HG02884 (cell line): ENCODE measurements around the gene SYTL1.

Source experiments
- ATAC-seq: cut with Tn5 transposase; IDR thresholded peaks from one replicate; pipeline ENCODE4 v1.9.1; 2021; ENCODE audit warnings: mild to moderate bottlenecking, moderate library complexity; ENCODE audit not compliant: unreplicated experiment

The SYTL1 gene

DNA sequence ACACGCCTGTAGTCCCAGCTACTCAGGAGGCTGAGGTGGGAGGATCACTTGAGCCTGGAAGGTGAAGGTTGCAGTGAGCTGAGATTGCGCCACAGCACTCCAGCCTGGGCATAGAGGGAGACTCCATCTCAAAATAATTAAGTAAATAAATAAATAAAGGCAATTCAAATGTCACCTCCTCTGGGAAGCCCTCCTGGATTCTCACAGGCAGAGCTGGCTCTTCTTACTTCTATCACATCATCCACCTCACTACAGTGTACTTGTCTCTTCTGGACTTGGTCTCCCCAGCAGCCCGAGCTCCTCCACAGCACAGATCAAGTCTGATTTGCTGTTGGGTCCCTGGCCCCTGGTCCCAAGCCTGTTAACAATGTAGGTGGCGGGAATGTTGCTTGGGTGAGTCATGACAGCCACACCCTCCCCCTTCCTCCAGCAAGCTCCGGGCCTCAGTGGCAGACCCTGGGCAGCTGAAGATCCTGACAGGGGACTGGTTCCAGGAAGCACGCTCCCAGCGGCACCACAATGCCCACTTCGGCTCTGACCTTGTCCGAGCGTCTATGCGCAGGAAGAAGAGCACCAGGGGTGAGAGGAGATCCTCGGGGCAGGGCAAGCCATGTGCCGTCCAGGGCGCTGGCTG lies 5.3 kb downstream of the SYTL1 start:
- no peak for ATAC-seq

DNA sequence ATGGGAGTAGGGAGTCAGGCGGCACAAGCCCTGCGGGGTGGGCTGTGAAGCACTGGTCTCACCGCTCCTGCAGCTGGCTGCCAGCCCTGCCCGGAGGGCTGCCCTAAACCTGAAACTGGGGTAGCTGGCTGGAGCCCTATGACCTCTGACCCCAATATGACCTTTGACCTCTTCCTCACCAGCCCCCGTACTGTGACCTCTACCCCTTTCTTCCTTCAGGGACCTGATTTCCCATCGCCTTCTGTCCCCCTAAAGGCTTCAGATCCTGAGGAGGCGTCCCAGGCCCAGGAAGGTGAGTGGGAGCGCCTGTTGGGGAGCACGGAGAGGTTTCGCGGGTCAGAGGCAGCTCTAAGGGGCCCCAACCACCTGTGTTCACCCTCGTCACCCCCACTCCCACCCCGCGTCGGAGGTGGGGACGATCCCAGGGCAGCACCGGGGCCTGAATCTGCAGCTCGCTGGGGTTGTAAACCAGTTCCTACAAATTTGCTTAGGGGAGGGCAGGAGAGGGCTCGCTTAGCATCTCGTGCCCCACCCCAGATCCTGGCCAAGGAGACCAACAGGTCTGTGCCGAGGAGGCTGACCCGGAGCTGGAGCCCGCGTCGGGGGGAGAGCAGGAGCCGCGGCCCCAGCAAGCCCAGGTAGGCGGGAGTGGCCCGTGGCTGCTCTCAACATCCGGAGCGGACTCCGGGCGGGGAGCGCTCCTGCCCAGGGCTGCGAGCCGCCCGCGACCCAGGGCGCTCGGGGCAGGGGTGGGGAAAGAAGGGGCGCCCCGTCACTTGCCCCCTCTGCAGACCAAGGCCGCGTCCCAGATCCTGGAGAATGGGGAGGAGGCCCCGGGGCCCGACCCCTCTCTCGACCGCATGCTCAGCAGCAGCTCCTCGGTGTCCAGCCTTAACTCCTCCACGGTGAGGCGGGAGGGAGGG lies 7.3 kb downstream of the SYTL1 start:
- ATAC-seq = no peak

DNA sequence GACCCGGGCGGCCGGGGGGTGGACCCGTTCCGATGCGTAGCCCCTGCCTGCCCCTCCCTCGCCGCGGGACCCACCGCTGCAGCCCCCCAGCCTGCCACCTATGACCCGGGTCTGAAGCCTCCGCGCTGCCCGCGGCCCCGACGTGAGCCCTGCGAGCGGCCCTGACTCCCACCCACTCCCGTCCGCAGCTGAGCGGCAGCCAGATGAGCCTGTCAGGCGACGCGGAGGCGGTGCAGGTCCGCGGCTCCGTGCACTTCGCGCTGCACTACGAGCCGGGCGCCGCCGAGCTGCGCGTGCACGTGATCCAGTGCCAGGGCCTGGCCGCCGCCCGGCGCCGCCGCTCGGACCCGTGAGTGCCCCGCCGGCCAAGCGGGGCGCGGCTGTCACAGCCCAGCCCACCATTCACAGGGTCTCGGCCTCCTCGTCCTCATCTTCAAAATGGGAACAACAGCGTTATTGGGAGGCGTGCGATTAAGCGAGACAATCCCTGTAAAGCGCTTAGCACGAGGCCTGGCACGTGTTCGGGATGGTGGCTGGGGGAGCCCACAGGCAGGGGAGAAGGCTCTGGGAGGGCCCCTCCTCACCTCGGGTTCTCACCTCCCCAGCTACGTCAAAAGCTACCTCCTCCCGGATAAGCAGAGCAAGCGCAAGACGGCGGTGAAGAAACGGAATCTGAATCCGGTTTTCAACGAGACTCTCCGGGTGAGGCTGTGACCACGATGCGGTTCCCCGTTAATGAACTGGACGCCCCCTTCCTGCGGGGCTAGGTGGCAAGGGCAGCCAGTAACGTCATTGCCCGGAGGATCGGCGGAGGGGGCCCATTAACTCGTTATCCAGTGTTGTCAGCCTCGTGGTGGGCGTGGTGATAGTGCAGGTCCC lies 8.2 kb downstream of the SYTL1 start:
- no peak for ATAC-seq

DNA sequence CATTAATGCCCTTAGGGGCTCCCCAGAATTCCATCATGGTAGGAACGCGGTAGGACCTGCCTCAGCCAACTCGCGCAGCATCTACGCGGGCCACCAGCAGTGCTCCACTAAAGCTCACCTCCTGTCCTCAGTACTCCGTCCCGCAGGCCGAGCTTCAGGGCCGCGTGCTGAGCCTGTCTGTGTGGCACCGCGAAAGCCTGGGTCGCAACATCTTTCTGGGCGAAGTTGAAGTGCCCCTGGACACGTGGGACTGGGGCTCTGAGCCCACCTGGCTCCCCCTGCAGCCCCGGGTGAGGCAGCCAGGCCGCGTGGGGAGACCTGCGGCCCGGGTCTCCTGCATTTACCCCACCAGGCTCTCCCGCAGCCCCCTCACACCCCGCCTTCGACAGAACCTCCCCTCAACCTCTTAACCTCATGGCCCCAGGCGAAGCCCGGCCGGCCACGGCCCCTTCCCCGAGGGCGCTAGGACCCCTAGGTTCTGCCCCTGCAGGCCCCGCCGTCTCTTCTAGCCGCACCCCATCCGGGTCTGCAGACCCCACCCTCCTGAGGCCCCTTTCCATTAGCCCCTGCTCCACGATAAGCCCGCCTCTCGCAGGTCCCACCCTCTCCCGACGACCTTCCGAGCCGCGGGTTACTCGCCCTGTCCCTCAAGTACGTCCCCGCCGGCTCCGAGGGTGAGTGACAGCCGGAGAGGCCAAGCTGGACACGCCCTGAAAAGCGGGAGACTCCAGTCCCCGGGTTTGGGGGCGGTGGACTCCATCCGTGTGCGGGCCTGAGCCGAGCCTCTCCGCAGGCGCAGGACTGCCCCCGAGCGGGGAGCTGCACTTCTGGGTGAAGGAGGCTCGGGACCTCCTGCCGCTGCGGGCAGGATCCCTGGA lies 9.1 kb downstream of the SYTL1 start:
- ATAC-seq = no peak

DNA sequence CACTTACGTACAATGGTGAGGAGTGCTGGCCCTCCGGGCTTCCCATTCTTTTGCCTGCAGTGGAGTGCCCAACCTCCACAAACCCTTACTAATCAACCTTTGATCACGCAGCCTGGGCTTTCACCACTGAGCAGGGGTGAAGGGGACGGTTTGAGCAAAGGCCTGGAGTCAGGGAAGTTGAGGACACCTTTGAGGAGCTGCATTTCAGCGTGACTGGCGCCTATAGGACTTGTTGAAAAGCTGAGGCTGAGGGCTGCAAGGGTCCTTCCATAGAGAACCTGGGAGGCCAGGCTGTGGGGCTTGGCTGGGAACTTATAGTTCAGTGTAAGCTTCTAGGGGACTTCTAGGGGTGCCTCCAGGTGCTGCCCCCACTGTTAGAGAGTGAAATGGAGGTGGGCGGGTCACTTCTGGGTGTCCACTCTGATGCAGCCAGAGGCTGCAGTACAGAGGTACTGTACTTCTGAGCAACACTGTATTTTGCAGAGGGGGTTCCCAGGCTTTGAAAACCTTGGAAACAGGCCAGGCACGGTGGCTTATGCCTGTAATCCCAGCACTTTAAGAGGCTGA lies 9.8 kb downstream of the SYTL1 start:
- ATAC-seq = no peak

DNA sequence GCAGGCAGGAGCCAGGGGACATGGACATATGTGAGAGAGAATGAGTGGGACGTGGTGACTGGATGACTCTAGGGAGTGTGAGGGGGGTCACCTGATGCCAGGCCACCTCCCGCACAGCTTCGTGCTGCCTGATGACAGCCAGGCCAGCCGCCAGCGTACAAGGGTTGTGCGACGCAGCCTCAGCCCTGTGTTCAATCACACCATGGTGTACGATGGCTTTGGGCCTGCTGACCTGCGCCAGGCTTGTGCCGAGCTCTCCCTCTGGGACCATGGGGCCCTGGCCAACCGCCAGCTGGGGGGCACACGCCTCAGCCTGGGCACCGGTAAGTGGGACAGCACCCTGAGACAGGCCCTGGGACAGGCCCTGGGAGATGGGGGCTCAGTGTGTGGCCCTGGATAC lies 11.3 kb downstream of the SYTL1 start:
- no peak for ATAC-seq

DNA sequence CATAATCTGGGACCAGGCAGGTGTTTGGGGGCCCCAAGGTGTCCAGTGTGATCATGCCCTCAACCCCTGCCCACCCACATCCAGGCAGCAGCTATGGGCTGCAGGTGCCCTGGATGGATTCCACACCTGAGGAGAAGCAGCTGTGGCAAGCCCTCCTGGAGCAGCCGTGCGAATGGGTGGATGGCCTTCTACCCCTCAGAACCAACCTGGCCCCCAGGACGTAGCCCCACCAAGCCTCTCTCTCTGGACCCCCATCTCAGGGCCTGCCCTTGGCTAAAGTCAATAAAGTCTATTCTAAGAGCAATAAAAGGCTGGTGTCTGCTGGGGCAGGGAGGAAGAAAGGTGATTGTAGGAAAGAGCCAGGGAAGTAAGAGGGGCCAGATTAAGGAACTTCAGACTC lies 11.8 kb downstream of the SYTL1 start:
- ATAC-seq = no peak

DNA sequence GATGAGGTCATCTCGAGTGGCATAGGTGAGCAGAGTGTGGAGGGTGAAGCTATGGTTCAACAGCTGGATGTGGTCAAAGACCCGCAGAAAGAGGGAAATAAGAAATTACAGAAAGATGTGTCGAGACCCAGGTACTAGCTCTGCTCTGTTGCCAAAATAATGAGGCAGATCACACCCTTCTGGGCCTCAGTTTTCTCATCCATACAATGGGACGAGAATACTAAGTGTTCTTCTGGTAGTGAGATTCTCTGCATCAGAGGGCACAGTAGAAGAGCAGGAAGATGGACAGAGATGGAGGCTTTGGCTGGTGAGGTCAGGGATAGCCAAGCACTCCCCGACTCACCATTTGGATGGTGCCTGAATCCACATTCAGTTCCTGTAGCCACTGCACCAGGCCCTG lies 13.9 kb downstream of the SYTL1 start:
- ATAC-seq = no peak

DNA sequence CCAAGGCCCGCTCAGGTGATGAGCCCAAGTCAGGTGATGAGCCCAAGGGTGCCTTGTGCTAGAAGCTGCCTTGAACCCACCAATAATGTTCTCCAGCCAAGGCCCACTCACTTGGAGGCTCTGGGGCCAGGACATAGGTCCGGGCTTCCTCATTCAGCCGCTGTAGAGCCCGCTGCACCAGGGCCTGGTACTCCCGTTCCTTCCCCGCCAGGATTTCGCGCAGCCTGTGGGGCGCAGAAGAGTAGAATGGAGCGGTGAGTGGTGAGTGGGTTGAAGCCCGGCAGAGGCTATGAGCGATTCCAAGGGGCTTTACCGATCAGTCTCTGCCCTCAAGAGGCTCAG lies 14.4 kb downstream of the SYTL1 start:
- ATAC-seq = no peak

DNA sequence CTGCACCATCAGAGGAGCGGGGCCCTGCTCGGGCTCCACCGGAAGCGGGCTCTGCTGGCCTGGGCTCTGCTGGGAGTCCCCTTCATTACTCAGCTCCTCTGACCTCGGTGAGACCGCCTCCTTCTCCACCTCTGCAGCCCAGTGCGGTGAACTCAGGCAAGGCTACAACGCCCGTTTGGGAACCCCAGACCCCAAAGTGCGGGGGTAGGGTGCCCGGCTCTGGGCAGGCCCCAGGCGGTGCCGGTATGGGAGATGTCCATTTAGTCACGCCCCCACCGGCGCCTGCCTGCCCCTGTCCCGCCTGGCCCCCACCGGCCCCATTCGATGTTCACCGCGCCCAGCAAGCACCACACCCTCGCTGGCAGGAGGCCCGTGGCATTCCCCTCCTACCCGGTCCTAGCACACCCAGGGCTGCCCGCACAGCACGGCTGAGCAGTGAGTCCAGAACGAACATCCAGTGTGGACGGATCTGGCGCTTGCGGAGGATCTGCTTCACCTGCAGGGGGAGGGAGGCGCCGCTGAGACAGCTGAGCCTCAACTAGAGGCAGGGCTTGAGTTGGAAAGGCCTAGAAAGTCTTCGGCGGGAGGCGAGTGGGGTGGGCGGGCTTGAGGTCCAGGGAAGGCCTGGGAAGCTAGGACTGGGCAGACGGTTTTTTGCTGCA lies 14.9 kb downstream of the SYTL1 start:
- ATAC-seq = no peak

DNA sequence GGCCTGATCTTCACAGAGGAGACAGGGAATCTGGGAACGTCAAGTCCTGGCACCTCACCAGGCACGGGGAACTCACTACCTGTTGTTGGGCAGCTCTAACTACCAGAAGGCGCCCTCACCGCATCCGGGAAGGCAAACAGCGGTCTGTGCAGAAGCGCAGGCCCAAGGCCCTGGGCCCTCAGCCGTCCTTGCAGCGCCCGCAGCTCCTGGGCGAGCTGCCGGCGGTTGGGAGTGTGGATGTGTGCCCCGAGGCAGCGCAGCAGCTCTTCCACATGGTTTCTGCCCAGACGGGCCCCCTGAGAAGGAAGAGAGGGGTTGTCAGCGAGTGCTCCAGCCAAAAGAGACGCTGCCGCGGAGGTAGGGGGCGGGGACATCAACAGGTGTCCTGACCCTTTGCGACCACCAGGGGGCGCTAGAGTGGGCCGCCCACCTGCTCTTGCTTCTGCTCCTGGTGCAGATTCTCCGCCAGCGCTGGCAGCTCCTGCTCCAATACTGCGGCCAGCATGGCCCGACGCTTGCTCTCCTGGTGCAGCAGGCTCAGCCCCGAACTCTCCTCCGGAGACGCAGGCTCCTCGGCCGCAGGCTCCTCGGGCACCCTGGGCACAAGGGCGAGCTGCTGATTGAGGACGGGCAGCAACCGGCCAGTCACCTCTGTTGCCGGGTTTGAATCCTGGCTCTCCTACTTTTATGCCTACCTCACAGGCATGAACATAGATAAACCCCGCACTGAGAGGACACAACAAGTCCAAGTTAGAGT lies 15.6 kb downstream of the SYTL1 start:
- no peak for ATAC-seq

DNA sequence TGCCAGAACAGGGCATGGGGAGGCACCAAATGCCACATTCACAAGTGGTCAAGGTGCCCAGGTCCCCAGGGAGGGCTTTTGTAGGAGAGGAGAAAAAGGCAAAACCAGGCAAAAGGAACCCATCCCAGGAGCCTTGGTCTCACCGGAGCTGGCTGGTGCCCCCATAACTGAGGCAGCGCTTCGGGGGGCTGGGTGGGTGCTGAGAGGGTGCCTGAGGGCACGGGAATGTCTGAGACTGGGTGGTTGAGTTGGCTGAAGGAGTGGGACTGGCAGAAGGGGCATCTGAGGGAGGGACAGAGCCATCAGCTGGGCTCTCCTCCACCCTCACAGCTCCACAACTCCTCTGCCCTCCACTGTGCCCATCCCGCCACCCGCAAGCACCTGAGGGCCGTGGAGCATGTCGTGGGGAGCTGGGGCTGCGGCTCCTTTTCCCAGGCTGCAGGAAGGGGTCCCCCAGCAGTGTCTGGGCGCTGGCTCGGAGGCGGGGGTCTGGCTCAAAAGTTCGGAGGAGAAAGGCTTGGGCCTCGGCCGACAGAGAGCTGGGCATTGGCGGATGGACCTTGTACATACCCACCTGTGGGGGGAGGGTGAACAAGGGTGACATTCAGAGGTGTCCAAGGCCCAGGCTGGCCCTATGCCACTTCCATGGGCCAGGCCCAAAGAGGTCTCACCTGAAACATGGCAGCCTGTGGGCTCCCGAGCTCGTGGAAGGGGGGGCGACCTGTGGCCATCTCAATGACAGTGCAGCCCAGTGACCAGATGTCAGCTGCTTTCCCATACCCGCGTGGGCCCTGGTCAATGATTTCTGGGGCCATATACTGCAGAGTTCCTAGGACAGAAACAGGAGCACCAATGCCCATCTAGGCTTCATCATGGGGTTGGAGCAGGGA lies 16.5 kb downstream of the SYTL1 start:
- ATAC-seq = no peak

DNA sequence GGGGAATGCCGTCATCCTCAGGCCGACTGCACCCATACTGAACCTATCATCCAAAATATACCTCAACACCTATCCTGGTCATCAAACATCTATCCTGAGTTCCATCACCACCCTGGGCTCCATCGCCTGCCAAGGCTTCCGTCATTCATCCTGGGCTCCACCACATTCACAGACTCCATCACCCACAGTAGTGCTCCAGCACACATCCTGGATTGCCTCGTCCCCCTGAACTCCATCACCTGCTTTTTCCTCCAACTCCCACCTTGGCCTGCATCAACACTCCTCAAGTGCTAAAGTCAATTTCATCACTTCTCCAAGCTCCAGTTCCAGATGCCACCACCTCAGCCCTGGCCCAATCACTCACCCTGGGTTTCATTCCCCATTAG lies 17.1 kb downstream of the SYTL1 start:
- no peak for ATAC-seq

DNA sequence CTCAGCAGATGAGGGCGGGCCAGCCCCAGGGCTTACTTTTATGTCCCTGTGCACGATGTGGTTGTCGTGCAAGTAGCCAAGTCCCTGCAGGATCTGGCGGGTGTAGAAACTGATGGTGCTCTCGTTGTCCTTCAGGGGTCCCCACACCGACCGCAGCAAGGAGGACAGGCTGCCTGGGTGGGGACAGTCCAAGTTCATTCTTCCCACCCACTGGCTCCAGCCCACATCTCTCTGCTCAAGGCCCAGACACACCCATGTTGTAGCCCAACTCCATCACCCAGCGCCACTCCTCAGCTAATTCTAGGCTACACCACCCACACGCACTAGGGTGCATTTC lies 18.0 kb downstream of the SYTL1 start:
- no peak for ATAC-seq

DNA sequence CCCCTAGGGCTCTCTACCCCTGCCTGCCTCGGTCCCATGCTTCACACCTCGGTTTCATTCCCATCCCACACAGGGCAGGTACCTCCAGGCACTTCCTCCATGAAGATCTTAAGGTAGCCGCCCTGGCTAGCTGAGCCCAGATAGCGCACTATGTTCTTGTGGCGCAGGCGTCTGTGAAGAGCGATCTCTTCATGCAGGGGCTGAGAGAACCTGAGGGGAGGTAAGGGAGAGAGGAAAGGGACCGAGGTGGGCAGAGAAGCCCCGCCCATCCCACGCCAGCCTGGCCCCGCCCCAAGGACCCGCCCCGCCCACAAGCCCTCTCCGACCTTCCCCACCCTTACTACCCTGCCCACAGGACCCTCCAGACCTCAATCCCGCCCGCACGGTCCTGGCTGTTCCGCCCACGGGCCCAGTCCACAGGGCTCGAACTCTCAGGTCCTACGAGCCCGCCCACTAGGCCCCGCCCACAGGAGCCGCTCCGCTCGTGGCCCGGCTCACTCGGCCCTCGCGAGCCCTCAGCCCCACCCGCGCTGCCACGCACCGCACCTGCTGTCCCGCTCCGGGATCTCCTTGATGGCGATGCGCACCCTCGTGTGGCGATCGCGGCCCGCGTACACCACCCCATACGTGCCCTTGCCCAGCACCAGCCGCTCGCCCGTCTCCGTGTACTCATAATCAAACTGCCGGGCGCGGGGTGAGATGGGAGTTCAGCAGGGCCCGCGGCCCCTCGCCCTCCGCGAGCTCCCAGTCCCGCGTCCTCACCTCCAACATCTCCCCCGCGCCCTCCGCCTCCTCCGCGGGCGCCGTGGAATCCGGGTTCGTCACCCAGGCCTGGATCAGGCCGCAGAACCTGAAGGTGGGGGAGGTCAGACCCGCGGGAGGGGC lies 18.6 kb downstream of the SYTL1 start:
- ATAC-seq = no peak

DNA sequence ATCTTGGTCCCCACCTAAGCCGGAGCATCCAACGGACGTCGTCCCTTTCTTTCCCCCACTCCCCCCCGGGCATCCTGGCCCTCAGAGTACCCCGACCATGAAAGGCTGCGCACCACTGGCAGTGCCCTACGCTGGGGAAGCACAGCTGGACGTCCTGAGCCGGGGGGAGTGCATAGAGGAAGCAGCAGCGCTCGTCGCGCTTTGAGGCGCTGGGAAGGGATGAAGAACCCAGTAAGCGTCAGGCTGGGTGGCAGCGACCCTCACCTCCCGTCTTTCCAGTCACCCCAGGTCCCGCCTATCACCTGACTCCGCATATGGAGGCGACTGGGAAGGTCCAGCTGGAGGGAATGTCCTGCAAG lies 19.2 kb downstream of the SYTL1 start:
- no peak for ATAC-seq

DNA sequence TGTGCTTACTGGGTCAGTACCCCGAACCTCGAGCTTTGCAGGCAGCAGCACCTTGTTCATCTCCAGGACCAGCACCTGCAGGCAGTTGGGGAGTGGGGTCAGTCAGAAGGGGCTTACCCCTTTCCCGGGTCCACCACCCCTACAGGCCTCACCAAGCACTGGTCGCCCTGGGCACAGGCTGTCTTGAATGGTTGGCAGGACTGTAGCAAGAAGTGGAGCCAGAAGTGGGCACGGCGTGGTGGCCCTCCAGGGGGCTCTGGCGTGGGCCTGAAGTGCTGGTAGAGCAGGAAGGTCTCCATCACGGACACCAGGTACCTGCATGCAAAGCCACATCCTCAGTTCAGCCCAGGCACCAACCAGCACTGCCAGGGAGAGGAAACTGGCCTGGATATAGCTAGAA lies 19.7 kb downstream of the SYTL1 start:
- no peak for ATAC-seq
